ENCODE results near the gene TBX19. TPM values are rescaled to one million over a fixed set of nuclear protein-coding genes. Genes with fewer than 3 reads are reported as not detected.

The TBX19 gene
- total RNA-seq, 2 experiments from 2014 or later = 0.22 to 0.74 TPM

GRCh38 chr1:168273575-168273974 lies 7.1 kb upstream of the TBX19 start:
- no peak overlapping the region for H2AFZ ChIP-seq (ENCODE audit: low read length)
- DNase-seq (ENCODE audit: low spot score) = no peak
- POLR2A ChIA-PET = no interaction called here
- no peaks in the 10 kb centered on the region for H4K20me1 ChIP-seq (ENCODE audit: insufficient read depth, low read length)
- no TSS peak for BruUV-seq (replicated peaks)
- H3K27ac ChIP-seq (ENCODE audit: low read depth, low read length, poor library complexity, severe bottlenecking) = no peak overlapping the region
- H3K4me3 ChIP-seq (ENCODE audit: low read depth, low read length, poor library complexity, severe bottlenecking) = no peak overlapping the region
- TF ChIP-seq CTCF (conservative IDR thresholded peaks at IDR 0.05; ENCODE audit: low read length) (no peak), EZH2phosphoT487 (IDR thresholded peaks at IDR 0.05; ENCODE audit: borderline replicate concordance, low read depth, low read length) (no peak)
- intact Hi-C loops (cut with micrococcal nuclease; ENCODE audit: unreplicated experiment) = no loop called here
- H3K4me1 ChIP-seq (ENCODE audit: insufficient read depth, low read length, poor library complexity, severe bottlenecking) = no peaks in the 10 kb centered on the region
- CTCF ChIA-PET (ENCODE audit: unreplicated experiment) = no interaction called here
- H3K79me2 ChIP-seq (ENCODE audit: insufficient read depth, low read depth, low read length) = no peaks in the 10 kb centered on the region
- no peaks in the 10 kb centered on the region for H3K36me3 ChIP-seq (ENCODE audit: insufficient read depth, low read length)
- no peaks in the 10 kb centered on the region for H3K9me3 ChIP-seq (ENCODE audit: low read length)
- H3K4me2 ChIP-seq (ENCODE audit: low read length) = no peak overlapping the region
- no peaks in the 10 kb centered on the region for H3K9me2 ChIP-seq (ENCODE audit: insufficient read depth, low read length)

- BruUV-seq (replicated peaks) = no TSS peak
- H3K36me3 ChIP-seq (ENCODE audit: insufficient read depth, low read length) = no peaks in the 10 kb centered on the region
- no peaks in the 10 kb centered on the region for H4K20me1 ChIP-seq (ENCODE audit: insufficient read depth, low read length)
- CTCF ChIA-PET (ENCODE audit: unreplicated experiment) = no interaction called here
- no peaks in the 10 kb centered on the region for H3K79me2 ChIP-seq (ENCODE audit: insufficient read depth, low read depth, low read length)
- H2AFZ ChIP-seq (ENCODE audit: low read length) = no peak overlapping the region
- H3K4me3 ChIP-seq (ENCODE audit: low read depth, low read length, poor library complexity, severe bottlenecking) = no peak overlapping the region
- H3K9me2 ChIP-seq (ENCODE audit: insufficient read depth, low read length) = no peaks in the 10 kb centered on the region
- no peak overlapping the region for H3K27ac ChIP-seq (ENCODE audit: low read depth, low read length, poor library complexity, severe bottlenecking)
- H3K9me3 ChIP-seq (ENCODE audit: low read length) = no peaks in the 10 kb centered on the region
- H3K4me1 ChIP-seq (ENCODE audit: insufficient read depth, low read length, poor library complexity, severe bottlenecking) = no peaks in the 10 kb centered on the region
- DNase-seq (ENCODE audit: low spot score) = no peak
- POLR2A ChIA-PET = interaction anchor here (1.0 kb wide), 1 partner anchor 78 kb away, joined by 4 read pairs; no protein-coding TSS in a partner anchor
- TF ChIP-seq EZH2phosphoT487 (IDR thresholded peaks at IDR 0.05; ENCODE audit: borderline replicate concordance, low read depth, low read length) = no peak
- H3K4me2 ChIP-seq (ENCODE audit: low read length) = no peak overlapping the region
- intact Hi-C loops (cut with micrococcal nuclease; ENCODE audit: unreplicated experiment) = no loop called here
Observed at GRCh38 chr1:168279253-168279652, 1.4 kb upstream of the TBX19 start.

GRCh38 chr1:168281603-168282325 lies 1.1 kb downstream of the TBX19 start:
- no peak for DNase-seq (ENCODE audit: low spot score)
- ChIA-PET POLR2A (no interaction called here), CTCF (ENCODE audit: unreplicated experiment) (no interaction called here)
- Histone ChIP-seq H3K4me3 (ENCODE audit: low read depth, low read length, poor library complexity, severe bottlenecking) (no peak overlapping the region), H2AFZ (ENCODE audit: low read length) (no peak overlapping the region), H3K4me1 (ENCODE audit: insufficient read depth, low read length, poor library complexity, severe bottlenecking) (no peaks in the 10 kb centered on the region), H4K20me1 (ENCODE audit: insufficient read depth, low read length) (no peaks in the 10 kb centered on the region), H3K36me3 (ENCODE audit: insufficient read depth, low read length) (no peaks in the 10 kb centered on the region), H3K4me2 (ENCODE audit: low read length) (no peak overlapping the region), H3K79me2 (ENCODE audit: insufficient read depth, low read depth, low read length) (no peaks in the 10 kb centered on the region), H3K27ac (ENCODE audit: low read depth, low read length, poor library complexity, severe bottlenecking) (no peak overlapping the region), H3K9me3 (ENCODE audit: low read length) (no peaks in the 10 kb centered on the region), H3K9me2 (ENCODE audit: insufficient read depth, low read length) (no peaks in the 10 kb centered on the region)
- TF ChIP-seq CTCF (conservative IDR thresholded peaks at IDR 0.05; ENCODE audit: low read length) (no peak), EZH2phosphoT487 (IDR thresholded peaks at IDR 0.05; ENCODE audit: borderline replicate concordance, low read depth, low read length) (no peak)
- intact Hi-C loops (cut with micrococcal nuclease; ENCODE audit: unreplicated experiment) = no loop called here
- no TSS peak for BruUV-seq (replicated peaks)
